Type B pancreatic cell (in vitro differentiated cells): ENCODE results near the gene PCDH15. TPM values are rescaled to one million over a fixed set of nuclear protein-coding genes. Genes with fewer than 3 reads are reported as not detected.

Experiments used
- DNase-seq: peaks from one replicate; pipeline ENCODE4 v3.0.0; 2021; ENCODE audit warnings: mixed read lengths; ENCODE audit not compliant: unreplicated experiment; ENCODE audit errors: extremely low spot score
- H3K27ac Mint-ChIP-seq: 2 replicates; pipeline ENCODE4 v1.8.0; 2021; ENCODE audit warnings: mild to moderate bottlenecking, mixed read lengths
- H3K27me3 Mint-ChIP-seq: 2 replicates; pipeline ENCODE4 v1.8.0; 2021; ENCODE audit warnings: mixed read lengths
- H3K36me3 Mint-ChIP-seq: 2 replicates; pipeline ENCODE4 v1.8.0; 2021; ENCODE audit warnings: mixed read lengths
- H3K4me1 Mint-ChIP-seq: one replicate; pipeline ENCODE4 v1.8.0; 2021; ENCODE audit warnings: mixed read lengths; ENCODE audit not compliant: unreplicated experiment
- H3K4me3 Mint-ChIP-seq: 2 replicates; pipeline ENCODE4 v1.8.0; 2021; ENCODE audit warnings: mild to moderate bottlenecking, mixed read lengths
- H3K9me3 Mint-ChIP-seq: 2 replicates; pipeline ENCODE4 v1.8.0; 2021; ENCODE audit warnings: mixed read lengths
- CTCF ChIP-seq: fragments of 200-600 bp; sonication (generic); conservative IDR thresholded peaks from 2 replicates; pipeline ENCODE4 v1.5.0; 2021; ENCODE audit warnings: antibody characterized with exemption, mild to moderate bottlenecking
- total RNA-seq: library from RNA; stranded (reverse); gene quantifications from 2 replicates; pipeline ENCODE4 v1.2.1, GENCODE V29; 2021; ENCODE audit warnings: low replicate concordance

The PCDH15 gene
- total RNA-seq, 1 donor from 2014 or later, result 3.5 TPM

- H3K27me3 Mint-ChIP-seq, result no peaks in the 10 kb centered on the region
- H3K4me3 Mint-ChIP-seq, result no peak overlapping the region
- TF ChIP-seq CTCF, result no peak
- no peak overlapping the region for H3K27ac Mint-ChIP-seq
- no peaks in the 10 kb centered on the region for H3K36me3 Mint-ChIP-seq
- H3K9me3 Mint-ChIP-seq, result no peaks in the 10 kb centered on the region
- no peak for DNase-seq
- no peaks in the 10 kb centered on the region for H3K4me1 Mint-ChIP-seq
Observed at GRCh38 chr10:53909791-53910190, 891.2 kb downstream of the PCDH15 start.

GRCh38 chr10:53904506-53905241 is 896.4 kb downstream of the PCDH15 start:
- Mint-ChIP-seq H3K9me3 (no peaks in the 10 kb centered on the region), H3K36me3 (no peaks in the 10 kb centered on the region), H3K4me3 (no peak overlapping the region), H3K27ac (no peak overlapping the region), H3K4me1 (no peaks in the 10 kb centered on the region), H3K27me3 (no peaks in the 10 kb centered on the region)
- TF ChIP-seq CTCF, result no peak
- no peak for DNase-seq

GRCh38 chr10:53903756-53904155 is 897.3 kb downstream of the PCDH15 start:
- H3K27me3 Mint-ChIP-seq, result no peaks in the 10 kb centered on the region
- H3K36me3 Mint-ChIP-seq, result no peaks in the 10 kb centered on the region
- TF ChIP-seq CTCF, result no peak
- DNase-seq, result no peak
- H3K27ac Mint-ChIP-seq, result no peak overlapping the region
- H3K4me1 Mint-ChIP-seq, result no peaks in the 10 kb centered on the region
- no peak overlapping the region for H3K4me3 Mint-ChIP-seq
- H3K9me3 Mint-ChIP-seq, result no peaks in the 10 kb centered on the region

- no peaks in the 10 kb centered on the region for H3K27me3 Mint-ChIP-seq
- H3K27ac Mint-ChIP-seq, result no peak overlapping the region
- H3K4me1 Mint-ChIP-seq, result no peaks in the 10 kb centered on the region
- no peaks in the 10 kb centered on the region for H3K36me3 Mint-ChIP-seq
- no peaks in the 10 kb centered on the region for H3K9me3 Mint-ChIP-seq
- DNase-seq, result no peak
- H3K4me3 Mint-ChIP-seq, result no peak overlapping the region
- TF ChIP-seq CTCF, result no peak
Observed at GRCh38 chr10:53899463-53900160, 901.4 kb downstream of the PCDH15 start.

- Mint-ChIP-seq H3K27ac (no peak overlapping the region), H3K27me3 (no peaks in the 10 kb centered on the region), H3K4me3 (no peak overlapping the region), H3K36me3 (no peaks in the 10 kb centered on the region), H3K4me1 (no peaks in the 10 kb centered on the region), H3K9me3 (no peaks in the 10 kb centered on the region)
- DNase-seq, result no peak
- no peak for TF ChIP-seq CTCF
Observed at GRCh38 chr10:53898532-53898931, 902.5 kb downstream of the PCDH15 start.
